IMR-90 (cell line): ENCODE results near the gene RASGEF1C.

ENCODE experiments used
- CEBPB ChIP-seq: IDR thresholded peaks from 2 replicates; pipeline ENCODE4 v1.6.1; 2012; ENCODE audit warnings: low read depth, low read length, improper control_type of control experiment
- MAZ ChIP-seq: IDR thresholded peaks from 2 replicates; pipeline ENCODE4 v1.6.1; 2012; ENCODE audit warnings: low read depth, mild to moderate bottlenecking, low read length, improper control_type of control experiment, moderate library complexity, borderline replicate concordance
- MXI1 ChIP-seq: IDR thresholded peaks from 2 replicates; pipeline ENCODE4 v1.6.1; 2012; ENCODE audit warnings: low read depth, mild to moderate bottlenecking, low read length, moderate library complexity, borderline replicate concordance
- POLR2A ChIP-seq: IDR thresholded peaks from 2 replicates; pipeline ENCODE4 v1.6.1; 2012; ENCODE audit warnings: mild to moderate bottlenecking, low read depth, low read length
- TF ChIP-seq, protein P1 (sequence below): conservative IDR thresholded peaks from 2 replicates; pipeline ENCODE4 v1.5.1; 2012; ENCODE audit warnings: mild to moderate bottlenecking, low read depth, low read length, improper control_type of control experiment
- TF ChIP-seq, protein P2 (sequence below): fragments of 150-350 bp; IDR thresholded peaks from 2 replicates; pipeline ENCODE4 v1.6.1; 2017; ENCODE audit warnings: mild to moderate bottlenecking, antibody characterized with exemption, low read length, low read depth

DNA sequence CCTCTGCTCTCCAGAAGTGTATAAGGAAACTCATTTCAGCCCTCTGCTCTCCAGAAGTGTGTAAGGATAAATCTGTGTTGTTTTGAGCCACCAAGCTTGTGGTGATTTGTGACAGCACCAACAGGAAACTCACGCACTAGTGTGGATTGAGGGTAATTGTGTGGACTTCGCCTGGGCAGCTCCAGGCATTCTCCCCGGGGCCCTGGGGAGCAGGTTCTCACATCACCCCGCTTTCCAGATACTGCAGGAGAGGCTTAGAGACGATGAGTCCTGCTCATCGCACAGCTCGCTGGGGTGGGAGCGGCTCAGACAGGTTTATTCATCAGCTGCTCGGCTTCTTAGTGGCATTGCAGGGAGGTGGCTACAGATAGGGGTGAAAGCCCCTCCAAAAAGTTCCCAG, 99.1 kb downstream of the RASGEF1C start:
- TF ChIP-seq POLR2A (no peak), MAZ (no peak), MXI1 (no peak), CEBPB (no peak)
- TF ChIP-seq, protein P1, sequence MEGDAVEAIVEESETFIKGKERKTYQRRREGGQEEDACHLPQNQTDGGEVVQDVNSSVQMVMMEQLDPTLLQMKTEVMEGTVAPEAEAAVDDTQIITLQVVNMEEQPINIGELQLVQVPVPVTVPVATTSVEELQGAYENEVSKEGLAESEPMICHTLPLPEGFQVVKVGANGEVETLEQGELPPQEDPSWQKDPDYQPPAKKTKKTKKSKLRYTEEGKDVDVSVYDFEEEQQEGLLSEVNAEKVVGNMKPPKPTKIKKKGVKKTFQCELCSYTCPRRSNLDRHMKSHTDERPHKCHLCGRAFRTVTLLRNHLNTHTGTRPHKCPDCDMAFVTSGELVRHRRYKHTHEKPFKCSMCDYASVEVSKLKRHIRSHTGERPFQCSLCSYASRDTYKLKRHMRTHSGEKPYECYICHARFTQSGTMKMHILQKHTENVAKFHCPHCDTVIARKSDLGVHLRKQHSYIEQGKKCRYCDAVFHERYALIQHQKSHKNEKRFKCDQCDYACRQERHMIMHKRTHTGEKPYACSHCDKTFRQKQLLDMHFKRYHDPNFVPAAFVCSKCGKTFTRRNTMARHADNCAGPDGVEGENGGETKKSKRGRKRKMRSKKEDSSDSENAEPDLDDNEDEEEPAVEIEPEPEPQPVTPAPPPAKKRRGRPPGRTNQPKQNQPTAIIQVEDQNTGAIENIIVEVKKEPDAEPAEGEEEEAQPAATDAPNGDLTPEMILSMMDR = no peak
- TF ChIP-seq, protein P2, sequence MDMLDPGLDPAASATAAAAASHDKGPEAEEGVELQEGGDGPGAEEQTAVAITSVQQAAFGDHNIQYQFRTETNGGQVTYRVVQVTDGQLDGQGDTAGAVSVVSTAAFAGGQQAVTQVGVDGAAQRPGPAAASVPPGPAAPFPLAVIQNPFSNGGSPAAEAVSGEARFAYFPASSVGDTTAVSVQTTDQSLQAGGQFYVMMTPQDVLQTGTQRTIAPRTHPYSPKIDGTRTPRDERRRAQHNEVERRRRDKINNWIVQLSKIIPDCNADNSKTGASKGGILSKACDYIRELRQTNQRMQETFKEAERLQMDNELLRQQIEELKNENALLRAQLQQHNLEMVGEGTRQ = no peak
